Forelimb muscle (tissue), 1 donor: Measurements from ENCODE around the gene SLC9A9. TPM values are rescaled to one million over a fixed set of nuclear protein-coding genes. Genes with fewer than 3 reads are reported as not detected.
A peak's percentile ranks its signal among the peaks of the same experiment; 100 is the strongest.
"Not testable (repeated sequence)": the region's sequence is repeated elsewhere in the genome, so short reads cannot be mapped to it uniquely, and the experiment has no call there.

Experiments used
- DNase-seq: peaks from one replicate; pipeline ENCODE4 v3.0.0-alpha.2; 2013; ENCODE audit warnings: low read depth
- polyA plus RNA-seq: library from polyadenylated mRNA; unstranded; fragments of 120-200 nt; gene quantifications from one replicate; pipeline ENCODE4 v1.2.1, GENCODE V29; 2013; ENCODE audit not compliant: insufficient read length

Gene SLC9A9
- polyA plus RNA-seq, 1 donor, result 10.0 TPM

DNA sequence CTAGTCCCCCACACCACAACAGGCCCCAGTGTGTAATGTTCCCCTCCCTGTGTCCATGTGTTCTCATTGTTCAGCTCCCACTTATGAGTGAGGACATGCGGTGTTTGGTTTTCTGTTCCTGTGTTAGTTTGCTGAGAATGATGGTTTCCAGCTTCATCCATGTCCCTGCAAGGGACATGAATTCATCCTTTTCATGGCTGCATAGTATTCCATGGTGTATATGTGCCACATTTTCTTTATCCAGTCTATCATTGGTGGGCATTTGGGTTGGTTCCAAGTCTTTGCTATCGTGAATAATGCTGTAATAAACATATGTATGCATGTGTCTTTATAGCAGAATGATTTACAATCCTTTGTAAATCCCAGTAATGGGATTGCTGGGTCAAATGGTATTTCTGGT is 152.9 kb downstream of the SLC9A9 start:
- DNase-seq, result not testable (repeated sequence)

DNA sequence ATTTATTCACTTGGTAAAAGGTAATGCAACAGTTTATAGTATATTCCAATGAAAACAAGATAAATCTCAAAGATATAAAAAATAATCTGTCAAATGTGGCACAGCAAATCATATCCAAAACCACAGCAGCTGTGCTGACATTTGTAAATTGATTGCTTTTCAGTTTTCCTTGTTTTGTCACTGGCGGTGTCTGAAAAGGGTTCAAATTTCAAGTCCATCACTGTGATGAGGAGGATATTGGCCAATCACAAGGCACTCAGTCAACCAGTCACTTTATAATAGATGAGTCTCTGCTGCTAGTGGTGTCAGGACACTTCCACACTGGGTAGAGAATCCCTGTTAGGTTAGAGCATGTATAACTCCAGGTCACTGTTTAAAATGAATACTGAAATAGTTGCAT is 154.8 kb downstream of the SLC9A9 start:
- DNase-seq, result no peak

DNA sequence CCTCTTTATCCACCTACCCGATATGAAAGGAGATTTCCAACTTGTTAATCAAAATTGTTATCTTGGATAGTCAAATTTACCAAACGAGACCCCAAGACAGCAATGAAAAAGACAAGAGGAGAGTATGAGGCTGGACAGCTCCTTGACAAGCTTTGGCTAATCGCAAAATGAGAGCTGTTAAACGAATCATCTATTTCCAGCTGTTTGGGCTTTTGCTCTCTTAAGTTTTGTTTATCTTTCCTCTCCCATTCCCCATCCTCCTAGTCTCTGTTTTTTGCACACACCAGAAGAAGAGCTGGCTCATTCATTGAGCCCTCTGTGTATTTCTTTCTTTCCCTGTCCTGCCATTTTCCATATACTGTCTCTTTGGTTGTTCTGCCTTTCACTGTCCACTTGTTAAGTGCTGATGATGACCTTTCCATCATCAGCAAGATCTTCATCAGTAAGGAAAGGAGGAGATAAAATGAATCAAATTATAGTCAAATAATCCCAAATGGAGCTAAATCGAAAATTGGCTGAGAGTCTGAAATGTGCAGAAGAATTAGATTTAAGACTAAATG is 161.6 kb downstream of the SLC9A9 start:
- no peak for DNase-seq

DNA sequence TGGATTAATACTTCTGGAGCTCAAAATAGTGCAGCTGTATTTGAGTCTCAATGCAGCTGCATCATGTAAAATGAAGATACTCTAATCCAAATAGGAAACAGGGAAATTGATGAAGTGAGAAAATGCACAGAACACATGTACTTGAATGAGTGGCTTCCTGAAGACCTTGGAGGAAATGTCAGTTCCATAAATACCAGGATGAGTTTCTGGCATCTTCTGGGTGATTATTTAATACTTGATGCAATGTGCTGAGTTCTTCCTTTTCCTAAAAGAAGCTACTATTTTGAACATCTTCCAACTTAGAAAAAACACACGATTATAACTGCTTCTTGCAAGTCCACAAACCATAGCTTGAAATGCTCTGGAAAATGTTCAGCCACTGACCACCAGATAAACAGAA is 162.8 kb downstream of the SLC9A9 start:
- DNase-seq, result peak; percentile 19

DNA sequence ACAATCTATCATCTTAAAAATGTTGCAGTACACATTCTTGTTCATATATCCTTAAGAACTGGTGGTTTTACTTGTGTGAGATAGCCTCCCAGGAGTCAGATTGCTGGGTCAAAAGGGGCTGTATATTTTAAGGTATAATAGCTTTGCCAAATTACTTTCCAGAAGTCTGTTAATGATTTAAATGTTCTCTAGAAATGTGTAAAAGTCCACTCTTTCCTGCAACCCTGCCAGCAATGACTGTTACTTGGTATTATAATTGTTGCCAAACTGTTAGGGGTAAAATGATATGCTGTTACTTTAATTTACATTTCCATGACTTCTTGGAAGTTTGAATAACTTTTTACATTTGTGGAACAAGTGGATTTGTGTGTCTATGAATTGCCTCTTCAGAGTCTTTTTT is 170.8 kb downstream of the SLC9A9 start:
- peak; percentile 14 for DNase-seq

DNA sequence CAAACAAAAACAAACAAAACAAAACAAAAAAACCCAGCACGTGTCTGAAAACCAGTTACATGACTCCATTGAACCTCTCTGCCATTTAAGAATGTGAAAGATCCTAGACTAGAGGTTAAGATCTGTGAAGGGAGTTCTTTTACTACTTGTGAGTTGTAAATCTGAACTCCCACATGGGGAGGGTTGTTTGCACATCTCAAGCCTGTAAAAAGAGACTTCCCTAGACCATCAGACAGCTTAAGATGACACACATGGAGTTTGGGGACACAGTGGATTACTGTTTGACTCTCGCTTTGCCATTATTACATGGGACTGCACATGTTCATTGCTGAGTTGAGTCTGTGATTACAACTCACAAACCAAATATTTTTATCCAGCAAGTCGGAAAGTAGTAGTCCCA is 171.5 kb downstream of the SLC9A9 start:
- no peak for DNase-seq

DNA sequence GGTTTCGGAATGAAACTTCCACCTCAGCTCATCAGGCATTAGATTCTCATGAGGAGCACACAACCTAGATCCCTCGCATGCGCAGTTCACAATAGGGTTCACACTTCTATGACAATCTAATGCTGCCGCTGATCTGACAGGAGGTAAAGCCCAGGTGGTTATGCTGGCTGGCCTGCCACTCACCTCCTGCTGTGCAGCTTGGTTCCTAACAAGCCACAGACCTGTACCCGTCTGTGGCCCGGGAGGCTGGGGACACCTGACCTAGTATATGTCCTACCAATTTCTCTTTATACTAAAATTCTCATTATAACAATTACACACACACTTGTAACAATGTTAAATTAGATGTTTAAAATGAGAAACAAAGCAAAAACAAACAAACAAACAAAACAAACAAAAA is 172.2 kb downstream of the SLC9A9 start:
- no peak for DNase-seq

DNA sequence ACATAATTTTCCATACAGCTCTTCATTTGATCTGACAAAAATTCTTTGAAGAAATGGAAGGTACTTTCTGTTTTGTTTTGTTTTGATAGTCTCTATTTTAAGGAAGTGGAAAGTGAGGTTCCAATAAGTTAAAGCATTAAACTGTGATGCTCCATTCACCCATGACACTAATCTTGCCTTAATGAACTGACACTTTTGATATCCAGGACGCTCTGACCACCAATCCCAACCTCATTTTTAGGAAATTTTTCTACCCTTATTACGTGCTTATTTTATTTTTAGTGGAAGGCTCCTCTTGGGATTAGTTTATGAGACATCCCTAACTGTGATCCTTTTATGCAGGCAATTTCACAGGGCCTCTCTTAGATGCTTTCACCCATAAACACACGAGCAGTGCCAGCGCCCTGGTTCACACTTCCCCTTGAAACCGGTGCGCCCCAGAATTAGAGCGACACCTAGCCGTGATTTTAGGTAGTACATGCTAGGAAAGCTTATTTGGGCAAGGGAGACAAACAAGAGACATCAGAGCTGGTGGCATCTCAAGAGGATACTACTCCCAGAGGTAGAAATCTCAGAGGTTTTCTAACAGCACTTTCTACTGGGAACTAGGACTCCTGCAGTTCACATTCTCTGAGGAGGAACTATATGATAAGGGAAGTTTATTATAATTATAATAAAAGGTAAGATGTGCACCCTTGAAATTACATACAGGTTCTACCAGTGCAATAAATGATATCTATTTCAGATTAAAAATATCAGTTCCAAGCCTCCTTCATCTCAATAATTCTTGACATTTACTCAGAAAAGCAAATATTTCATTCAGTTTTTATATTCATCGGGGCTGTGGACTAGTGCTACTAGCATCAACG is 173.9 kb downstream of the SLC9A9 start:
- peak; percentile 40 for DNase-seq

DNA sequence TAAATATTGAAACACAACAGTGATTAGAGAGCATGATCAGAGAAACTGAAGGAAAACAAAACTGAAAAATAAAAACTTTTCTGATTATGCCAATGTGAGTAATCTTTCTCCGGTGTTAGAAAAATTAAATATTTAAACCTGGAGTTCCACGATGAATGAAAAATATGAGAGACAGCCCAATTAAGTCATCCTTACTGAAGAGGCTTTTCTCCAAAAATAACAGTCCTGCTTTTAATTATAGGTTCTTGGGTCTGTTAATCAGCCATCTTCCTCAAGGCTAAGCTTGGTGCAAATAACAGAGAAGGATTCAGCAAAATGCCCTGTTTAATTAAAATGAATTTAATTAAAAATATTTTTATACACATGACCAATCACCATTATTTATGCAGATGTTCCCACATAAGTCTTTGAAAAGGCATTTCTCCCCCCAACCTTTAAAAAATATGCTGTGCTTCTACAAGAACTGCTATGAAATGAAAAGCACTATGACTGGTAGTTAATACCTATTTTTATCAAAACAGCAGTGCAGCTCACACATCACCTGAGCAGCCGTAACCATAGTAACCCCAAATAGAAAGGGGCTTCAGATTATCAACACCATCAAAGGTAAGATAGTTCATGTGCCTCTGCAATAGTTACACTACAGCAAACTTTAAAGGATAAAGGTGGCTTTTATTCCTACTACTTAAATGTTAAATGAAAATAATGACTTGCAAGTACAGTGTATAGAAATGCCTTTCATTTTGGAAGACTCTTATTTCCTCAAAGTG is 175.7 kb downstream of the SLC9A9 start:
- DNase-seq, result no peak

DNA sequence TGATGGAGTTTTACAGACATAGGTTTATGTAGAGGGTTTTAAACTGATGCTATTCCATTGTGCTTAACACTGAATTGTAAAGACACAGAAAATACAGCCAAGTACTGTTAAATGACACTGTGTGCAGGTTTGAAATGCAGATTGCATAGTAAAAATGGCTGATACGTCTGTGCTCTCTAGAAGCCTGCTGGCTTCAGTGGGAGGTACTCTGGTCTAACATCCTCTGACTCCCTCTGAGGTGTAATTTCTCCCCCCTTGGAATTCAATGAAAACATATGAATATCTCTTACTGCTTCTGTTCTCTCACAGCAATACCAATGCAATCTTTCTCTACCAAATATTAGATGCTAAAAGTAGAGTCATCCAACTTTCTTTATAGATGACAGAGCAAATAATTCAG is 176.6 kb downstream of the SLC9A9 start:
- no peak for DNase-seq

DNA sequence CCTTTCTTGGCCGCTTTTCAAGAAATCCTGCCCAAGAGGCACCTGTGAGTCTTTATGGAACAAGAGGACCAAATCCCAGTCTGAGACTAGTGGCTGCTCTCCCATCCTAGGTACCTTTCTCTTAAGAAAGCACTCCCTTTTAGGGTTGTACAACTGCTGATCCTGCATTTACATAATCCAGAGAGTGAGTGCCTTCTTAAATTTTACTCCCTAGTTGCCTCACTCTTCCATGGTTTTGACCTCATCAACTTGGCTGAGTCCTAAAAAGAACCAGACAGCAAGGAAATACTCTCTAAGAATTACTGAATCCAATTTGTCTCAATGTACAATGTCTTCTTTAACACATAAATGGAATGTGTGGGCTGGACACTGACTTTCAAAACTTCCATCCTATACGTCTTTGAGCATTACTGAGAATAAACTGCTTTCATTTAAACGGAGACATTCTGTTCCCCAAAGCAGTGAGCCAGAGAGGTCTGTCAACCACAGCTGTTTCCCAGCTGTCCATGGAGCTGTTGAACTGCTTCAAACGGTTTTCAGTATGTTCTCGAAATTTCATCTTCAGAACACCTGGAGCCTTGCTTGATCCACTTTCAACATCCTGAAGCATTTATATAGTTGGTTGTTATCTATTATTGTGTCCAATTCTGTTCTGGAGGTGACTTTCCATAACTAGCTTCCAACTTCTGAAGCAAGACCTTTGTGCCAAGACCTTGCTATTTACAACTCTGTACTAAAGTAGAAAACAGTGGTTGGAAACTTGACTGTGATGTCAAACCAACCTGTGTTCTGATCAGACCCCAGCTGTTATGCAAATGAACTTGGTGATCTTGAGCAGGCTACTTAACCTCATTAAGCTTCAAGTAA is 179.1 kb downstream of the SLC9A9 start:
- DNase-seq, result peak; percentile 6

DNA sequence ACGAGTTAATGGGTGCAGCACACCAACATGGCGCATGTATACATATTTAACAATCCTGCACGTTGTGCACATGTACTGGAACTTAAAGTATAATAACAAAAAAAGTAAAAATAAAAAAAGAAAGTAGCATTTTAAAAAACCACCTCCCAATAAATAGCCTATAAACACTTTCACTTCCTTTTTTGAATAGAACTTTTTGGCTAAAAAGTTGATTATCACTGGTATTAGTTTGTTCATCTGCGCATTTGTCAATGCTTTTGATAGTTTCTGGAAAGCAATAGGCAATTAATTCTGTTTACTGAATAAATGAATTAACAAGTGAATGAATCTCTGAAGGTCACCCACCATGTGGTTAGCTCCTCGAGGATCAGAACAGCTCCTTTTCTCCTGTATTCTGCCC is 179.9 kb downstream of the SLC9A9 start:
- no peak for DNase-seq

DNA sequence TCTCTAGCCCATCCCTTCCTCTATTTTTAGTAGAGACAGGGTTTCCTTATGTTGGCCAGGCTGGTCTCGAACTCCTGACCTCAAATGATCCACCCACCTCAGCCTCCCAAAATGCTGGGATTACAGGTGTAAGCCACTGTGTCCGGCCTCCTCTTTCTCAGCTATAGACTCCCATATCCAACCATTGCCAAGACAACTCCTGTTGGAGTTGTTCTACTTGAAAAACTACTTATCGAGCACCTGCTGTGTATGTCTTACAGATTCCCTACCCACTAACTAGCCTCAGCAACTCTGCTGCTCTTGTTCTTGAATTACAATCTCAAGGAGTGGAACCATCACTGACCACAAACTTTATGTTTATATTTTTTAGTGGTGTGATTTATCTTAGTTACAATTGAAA is 186.6 kb downstream of the SLC9A9 start:
- DNase-seq, result no peak

DNA sequence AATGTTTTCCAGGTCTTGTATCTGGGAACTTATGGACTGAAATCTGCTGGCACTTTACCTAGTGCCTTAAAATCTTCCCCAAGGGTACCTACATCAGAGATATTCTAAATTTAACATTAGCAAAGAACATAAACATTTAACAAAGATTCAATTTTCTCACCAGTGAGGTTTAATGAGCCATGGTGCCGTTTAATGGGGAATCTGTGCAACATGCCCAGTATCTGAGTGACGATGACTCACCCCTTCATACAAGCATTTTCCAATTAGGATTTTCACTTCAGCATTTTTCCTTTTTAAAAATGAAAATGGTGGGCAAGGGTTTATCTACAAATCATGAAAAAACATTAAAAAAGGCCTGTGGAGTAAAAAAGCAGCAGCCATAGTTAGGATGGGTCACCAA is 189.4 kb downstream of the SLC9A9 start:
- no peak for DNase-seq

DNA sequence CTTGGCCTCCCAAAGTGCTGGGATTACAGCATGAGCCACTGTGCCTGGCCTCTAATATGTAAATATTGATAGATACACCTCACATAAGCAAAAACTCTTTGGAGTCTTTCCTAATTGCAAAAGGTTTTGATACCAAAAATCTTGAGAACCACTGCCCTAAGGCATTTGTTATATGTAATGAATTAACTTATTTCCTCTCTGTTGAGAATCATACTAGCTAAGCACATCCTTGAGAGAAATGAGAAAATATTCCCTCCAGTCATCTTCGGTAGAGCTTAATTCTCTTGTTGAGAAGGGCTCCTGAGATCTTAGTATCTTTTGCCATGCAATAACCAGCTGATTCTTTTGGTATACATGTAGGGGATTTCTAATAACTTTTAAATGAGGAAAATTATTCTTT is 190.2 kb downstream of the SLC9A9 start:
- no peak for DNase-seq

DNA sequence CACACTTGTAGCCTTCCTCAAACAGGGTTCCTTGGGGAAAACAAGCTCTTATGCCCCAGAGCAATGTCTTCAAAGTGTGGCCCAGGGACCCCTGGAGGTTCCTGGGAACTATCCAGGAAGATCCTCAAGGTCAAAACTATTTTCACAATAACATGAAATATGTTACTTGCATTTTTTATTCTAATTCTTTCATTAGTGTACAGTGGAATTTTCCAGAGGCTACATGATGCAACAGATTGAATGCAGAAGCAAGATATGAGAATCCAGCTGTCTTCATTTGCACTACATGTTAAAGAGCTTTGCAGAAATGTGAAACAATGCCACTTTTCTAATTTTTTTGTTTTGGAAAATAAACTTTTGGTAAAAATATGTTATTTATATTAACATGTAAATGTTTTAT is 190.9 kb downstream of the SLC9A9 start:
- no peak for DNase-seq

DNA sequence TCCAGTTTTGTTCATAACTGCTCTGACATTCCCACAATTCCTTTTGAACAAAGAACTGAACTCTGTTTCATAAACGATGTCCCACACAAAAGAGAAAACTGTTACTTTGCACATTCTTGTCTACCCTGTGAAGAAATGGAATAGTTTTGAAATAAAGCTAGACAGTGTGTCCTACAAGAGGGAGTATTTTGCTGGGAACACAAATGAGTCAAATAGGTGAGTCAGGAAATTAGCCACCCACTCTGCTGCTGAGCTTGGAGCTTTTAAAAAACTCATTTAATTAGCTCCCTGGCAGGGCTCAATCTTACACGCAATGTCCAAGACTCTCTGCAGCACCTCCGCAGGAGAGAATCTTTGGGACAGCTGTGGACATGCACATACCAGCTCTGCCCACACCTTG is 193.4 kb downstream of the SLC9A9 start:
- no peak for DNase-seq

DNA sequence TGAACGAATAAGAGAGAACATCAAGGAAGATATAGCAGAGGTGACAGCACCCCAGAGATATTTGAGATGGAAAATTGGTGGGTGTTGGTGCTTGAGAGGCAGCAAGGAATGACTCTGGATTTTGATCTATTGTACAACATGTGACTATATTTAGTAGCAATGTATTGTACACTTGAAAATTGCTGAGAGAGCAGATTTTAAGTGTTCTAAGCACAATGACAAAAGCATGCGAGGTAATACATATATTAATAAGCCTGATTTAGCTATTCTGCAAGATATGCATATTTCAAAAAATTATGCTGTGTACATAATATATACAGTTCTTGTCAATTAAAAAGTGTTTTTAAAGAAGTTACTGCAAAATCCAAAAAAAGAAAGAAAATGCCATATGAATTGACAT is 194.3 kb downstream of the SLC9A9 start:
- no peak for DNase-seq

DNA sequence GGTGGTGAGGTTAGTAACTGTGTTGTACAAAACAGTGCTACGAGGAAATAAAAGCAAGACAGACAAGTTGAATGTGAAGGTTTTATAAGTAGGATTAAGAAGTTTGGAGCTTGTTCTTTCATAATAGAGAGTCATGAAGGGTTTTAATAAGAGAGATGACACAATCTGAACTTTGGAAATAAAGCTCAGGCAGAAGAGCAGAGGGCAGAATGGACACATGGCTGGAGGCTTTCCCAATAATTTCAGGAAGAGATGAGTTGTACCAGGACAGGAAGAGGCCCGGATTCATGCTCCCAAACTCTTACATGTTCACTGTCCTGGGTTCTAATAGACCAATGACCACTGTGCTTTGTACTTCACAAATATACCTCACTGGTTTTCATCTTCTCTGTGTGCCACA is 194.8 kb downstream of the SLC9A9 start:
- DNase-seq, result no peak

DNA sequence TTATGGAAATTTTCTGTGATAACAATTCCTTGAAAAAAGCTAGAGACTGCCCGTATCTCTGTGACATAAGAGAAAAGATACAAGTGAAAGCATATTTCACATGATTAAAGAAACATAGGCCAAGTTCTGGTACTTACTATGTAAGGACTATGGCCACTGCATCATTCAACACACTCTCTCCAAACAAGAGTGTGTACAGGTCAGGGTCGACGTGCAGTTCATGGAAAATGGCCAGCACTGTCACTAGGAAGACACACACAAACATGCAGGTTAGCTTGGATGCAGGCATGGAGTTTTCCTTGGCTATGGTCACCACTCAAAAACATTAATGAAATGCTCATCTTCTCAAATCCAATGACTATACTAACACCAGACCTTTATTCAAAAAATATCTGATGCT is 196.2 kb downstream of the SLC9A9 start:
- DNase-seq, result no peak

DNA sequence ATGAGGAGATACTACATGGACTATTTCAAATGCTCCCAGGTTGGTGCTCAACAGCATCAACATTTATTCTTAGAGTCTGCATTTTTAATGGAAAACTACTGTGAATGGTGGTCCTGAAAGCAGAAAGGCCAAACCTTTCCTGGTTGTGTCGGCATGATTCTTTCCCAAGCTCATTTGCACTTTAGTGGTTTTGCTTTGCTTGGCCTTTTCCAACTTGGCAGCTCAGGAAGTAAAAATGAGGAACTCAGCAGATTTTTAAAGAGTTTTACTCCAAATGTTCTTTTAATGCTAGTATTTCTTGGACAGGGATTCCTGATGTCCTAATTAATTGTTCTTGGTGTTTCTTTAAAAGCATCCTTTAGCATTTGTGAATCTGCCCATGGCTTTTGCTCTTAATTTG is 197.4 kb downstream of the SLC9A9 start:
- DNase-seq, result no peak

DNA sequence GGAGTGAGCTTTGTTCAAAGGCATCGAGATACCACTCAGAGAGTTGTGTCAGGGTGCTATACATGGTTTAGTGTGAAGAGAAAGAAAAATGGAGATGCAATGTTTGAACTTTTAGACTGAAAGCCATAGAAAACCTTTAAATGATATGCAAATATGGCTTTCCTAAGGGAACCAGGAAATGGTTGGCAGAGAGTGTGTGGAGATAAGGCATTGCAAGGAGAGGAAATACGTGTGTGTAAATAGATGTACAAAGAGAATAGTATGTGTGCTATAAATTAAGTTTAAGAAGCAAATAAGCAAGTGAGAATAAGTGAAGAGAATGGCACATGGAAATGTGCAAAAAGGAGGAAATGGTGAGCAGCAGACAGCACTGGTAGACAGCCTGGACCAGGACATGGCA is 198.1 kb downstream of the SLC9A9 start:
- DNase-seq, result no peak
